Aortic smooth muscle cell (primary cell): Measurements from ENCODE around the gene WFDC11. TPM values are rescaled to one million over a fixed set of nuclear protein-coding genes. Genes with fewer than 3 reads are reported as not detected.

Experiments used
- total RNA-seq: library from RNA; depleted of rRNA; stranded (reverse); fragments of >200 nt; gene quantifications from 2 replicates; pipeline ENCODE4 v1.2.3, GENCODE V29; 2014

Gene WFDC11
- total RNA-seq, result not detected in 2 replicates

DNA sequence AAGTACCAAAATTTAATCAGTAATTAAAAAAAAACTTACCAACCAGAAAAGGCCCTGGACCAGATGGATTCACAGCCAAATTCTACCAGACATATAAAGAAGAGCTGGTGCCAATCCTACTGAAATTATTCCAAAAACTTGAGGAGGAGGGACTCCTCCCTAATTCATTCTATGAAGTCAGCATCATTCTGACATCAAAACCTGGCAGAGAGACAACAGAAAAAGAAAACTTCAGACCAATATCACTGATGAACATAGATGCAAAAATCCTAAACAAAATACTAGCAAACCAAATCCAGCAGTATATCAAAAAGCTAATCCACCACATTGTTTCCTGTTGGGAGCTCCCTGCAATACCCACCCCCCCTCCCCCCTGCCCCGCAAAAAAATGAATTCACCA, at the start of gene WFDC11:
WFDC11 (minus strand) TSS at position 101 of the 400 bp plus-strand sequence. CDS start 19,639 bp downstream, outside the sequence.

DNA sequence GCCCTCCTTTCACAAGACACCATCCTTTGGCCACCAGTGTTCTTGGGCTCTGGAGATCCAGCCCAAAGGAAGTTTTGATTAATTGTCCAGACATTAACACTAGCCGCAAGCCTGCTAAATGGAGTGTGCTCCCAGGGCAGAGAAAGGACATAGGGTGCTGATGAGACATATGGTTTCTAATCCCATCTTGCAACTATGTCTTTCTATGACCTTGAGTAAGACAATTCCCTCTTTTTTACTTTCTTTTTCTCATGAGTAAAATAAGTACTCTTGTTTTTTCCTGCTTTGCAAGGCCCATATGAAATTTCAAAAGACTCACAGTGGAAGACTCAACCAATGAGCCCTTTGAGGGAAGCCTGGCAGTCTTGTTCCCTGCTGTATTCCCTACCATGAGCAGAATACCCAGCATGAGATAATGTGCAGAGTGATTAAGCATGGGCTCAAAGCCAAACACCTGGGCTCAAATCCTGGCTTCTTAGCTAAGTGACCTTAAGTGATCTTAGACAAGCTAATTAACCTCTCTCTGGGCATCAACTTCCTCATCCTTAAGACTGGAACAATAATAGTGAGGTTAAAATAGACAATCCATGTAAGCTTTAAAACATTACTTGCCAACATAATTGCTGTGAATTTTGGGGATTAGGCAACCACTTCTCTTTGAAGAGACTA, 35.1 kb upstream of the WFDC11 start, which contains the start of gene WFDC10B:
WFDC10B (minus strand) TSS at position 51 of the 669 bp plus-strand sequence. CDS start 19,027 bp downstream, outside the sequence.

DNA sequence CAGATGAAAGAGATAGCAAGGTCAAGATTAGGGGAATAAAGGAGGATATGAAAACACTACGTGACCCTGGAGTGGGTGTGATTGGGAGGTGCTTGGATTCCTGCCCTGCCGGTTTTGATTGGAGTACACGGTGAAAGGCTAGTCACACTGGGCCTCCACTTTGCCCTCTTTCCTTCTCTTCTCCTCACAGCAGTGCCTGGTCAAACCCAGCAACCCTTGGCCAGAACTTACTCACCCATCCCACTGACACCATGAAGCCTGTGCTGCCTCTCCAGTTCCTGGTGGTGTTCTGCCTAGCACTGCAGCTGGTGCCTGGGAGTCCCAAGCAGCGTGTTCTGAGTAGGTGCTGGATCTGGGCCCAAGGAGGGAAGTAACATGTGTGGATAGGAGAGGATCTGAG, 31.8 kb upstream of the WFDC11 start, which contains the start of gene WFDC13:
WFDC13 (plus strand) TSS at position 166 of the 400 bp plus-strand sequence; CDS start at position 252, 86 bp downstream.

DNA sequence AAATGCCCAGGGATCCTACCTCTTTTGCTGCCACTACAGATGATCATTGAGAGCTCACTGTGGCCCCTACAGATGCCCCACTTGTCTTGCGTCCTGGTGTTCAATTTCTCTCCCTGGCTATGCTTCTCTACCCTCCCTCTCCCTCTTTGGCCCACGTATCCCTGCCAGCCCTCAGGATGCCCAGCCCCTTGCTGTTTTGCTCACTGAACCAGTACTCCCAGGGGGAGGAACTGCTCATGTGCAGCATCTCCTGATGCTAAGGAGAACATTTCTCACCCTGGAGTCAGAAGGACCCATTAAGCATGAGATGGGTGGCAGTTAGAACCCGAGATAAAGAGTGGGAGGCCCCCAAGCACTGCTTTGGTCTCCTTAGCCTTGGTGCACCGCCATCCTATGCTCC, 38.9 kb downstream of the WFDC11 start, which contains the start of gene WFDC9:
WFDC9 (minus strand) TSS at position 101 of the 400 bp plus-strand sequence. CDS start 21,103 bp downstream, outside the sequence.

DNA sequence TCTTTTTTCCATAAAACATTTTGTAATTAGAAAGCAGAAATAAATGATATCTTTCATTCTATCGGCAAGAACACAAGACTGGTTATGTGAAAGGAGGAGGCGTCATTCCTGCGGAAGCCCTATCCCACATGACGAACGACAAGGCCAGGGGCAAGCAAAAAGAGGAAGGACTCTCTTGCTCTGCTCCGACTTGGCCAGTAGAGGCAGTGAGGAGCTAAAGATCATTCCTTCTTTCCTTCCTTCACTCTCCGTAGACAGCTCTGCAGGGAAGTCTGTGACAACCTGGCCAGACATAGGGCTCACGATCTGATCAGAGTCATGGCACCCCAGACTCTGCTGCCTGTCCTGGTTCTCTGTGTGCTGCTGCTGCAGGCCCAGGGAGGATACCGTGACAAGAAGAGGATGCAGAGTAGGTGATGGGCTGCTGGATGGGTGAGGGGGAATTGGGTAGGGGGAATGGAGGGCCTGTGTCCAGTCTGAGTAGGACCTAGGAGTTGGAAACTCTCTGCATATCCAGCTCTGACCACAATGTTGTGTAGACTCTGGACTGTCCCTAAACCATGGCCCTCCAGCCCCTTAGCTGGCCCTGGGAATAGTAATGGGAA, 40.4 kb downstream of the WFDC11 start, which contains the start of gene WFDC10A:
WFDC10A (plus strand) TSS at position 244 of the 605 bp plus-strand sequence; CDS start at position 319, 75 bp downstream.

Other genes with a start within 250 kb of the WFDC11 start
- not detected in 2 replicates for gene WFDC2, start 200.5 kb downstream of the WFDC11 start, total RNA-seq
- not detected in 2 replicates for gene SPINT3, start 154.6 kb downstream of the WFDC11 start, total RNA-seq
- not detected in 2 replicates for gene WFDC6, start 130.8 kb downstream of the WFDC11 start, total RNA-seq
- not detected in 2 replicates for gene EPPIN, start 122.8 kb downstream of the WFDC11 start, total RNA-seq
- not detected in 2 replicates for gene WFDC8, start 91.0 kb downstream of the WFDC11 start, total RNA-seq
- not detected in 2 replicates for gene WFDC10A, start 40.5 kb downstream of the WFDC11 start, total RNA-seq
- gene WFDC9, start 39.0 kb downstream of the WFDC11 start, total RNA-seq, result not detected in 2 replicates
- gene WFDC13, start 31.8 kb upstream of the WFDC11 start, total RNA-seq, result not detected in 2 replicates
- not detected in 2 replicates for gene WFDC10B, start 34.8 kb upstream of the WFDC11 start, total RNA-seq
- not detected in 2 replicates for gene SPINT4, start 52.1 kb upstream of the WFDC11 start, total RNA-seq
- 0.26 TPM in 1 of 2 replicates, not detected in the other for gene WFDC3, start 121.6 kb upstream of the WFDC11 start, total RNA-seq
- 12.0 and 14.6 TPM in 2 replicates for gene DNTTIP1, start 121.7 kb upstream of the WFDC11 start, total RNA-seq
- gene UBE2C, start 142.4 kb upstream of the WFDC11 start, total RNA-seq, result 11.4 and 22.2 TPM in 2 replicates
- 1.4 and 1.5 TPM in 2 replicates for gene TNNC2, start 157.1 kb upstream of the WFDC11 start, total RNA-seq
- 55.2 and 65.2 TPM in 2 replicates for gene SNX21, start 163.6 kb upstream of the WFDC11 start, total RNA-seq
- 29.2 and 32.9 TPM in 2 replicates for gene ACOT8, start 187.2 kb upstream of the WFDC11 start, total RNA-seq
- gene ZSWIM3, start 187.4 kb upstream of the WFDC11 start, total RNA-seq, result 5.2 and 5.5 TPM in 2 replicates
- 3.0 TPM in 2 replicates for gene ZSWIM1, start 211.0 kb upstream of the WFDC11 start, total RNA-seq
- gene SPATA25, start 217.4 kb upstream of the WFDC11 start, total RNA-seq, result 1.4 and 1.5 TPM in 2 replicates
- gene NEURL2, start 221.0 kb upstream of the WFDC11 start, total RNA-seq, result 5.2 and 5.3 TPM in 2 replicates
- gene CTSA, start 221.1 kb upstream of the WFDC11 start, total RNA-seq, result 103 and 140 TPM in 2 replicates
- gene PLTP, start 241.9 kb upstream of the WFDC11 start, total RNA-seq, result 32.0 and 41.9 TPM in 2 replicates